Kidney (tissue), 14 donors: ENCODE measurements around the gene MAP3K19. TPM values are rescaled to one million over a fixed set of nuclear protein-coding genes. Genes with fewer than 3 reads are reported as not detected.
"Not testable (repeated sequence)": the region's sequence is repeated elsewhere in the genome, so short reads cannot be mapped to it uniquely, and the experiment has no call there.

Experiments
- DNase-seq, 5 donors: peaks; one replicate each; pipeline ENCODE4 v3.0.0-alpha.2; 2013 to 2020
- FAIRE-seq: peaks from 2 replicates; lab custom pipeline; 2012; peaks lifted over from hg19 to GRCh38; lab: Jason Lieb, UNC
- H3K27ac ChIP-seq, 2 donors: one replicate each; pipeline ENCODE4 v1.7.0; 2013; ENCODE audit warnings: low read depth in 2 of 2, low read length in 2 of 2, inconsistent platforms in 1 of 2
- H3K27me3 ChIP-seq: one replicate; pipeline ENCODE4 v1.7.1; 2013; ENCODE audit warnings: low read length, inconsistent platforms; ENCODE audit not compliant: control insufficient read depth, insufficient read depth
- H3K36me3 ChIP-seq, 3 donors: one replicate each; pipeline versions ENCODE4 v1.7.0 to v1.7.1; 2013; ENCODE audit warnings: low read length in 3 of 3, control low read depth in 1 of 3, inconsistent platforms in 1 of 3; ENCODE audit not compliant: insufficient read depth in 3 of 3, control insufficient read depth in 2 of 3
- H3K4me1 ChIP-seq, 3 donors: one replicate each; pipeline versions ENCODE4 v1.7.0 to v1.7.1; 2013; ENCODE audit warnings: low read length in 3 of 3, inconsistent platforms in 1 of 3, low read depth in 1 of 3; ENCODE audit not compliant: control insufficient read depth in 2 of 3, insufficient read depth in 2 of 3
- H3K4me3 ChIP-seq, 3 donors: one replicate each; pipeline versions ENCODE4 v1.7.0 to v1.8.1; 2013; ENCODE audit warnings: low read length in 3 of 3, control low read depth in 1 of 3, inconsistent platforms in 1 of 3
- H3K9ac ChIP-seq, 3 donors: one replicate each; pipeline versions ENCODE4 v1.7.0 to v1.7.1; 2013; ENCODE audit warnings: low read length in 3 of 3, control low read depth in 1 of 3, inconsistent platforms in 1 of 3
- H3K9me3 ChIP-seq, 3 donors: one replicate each; pipeline versions ENCODE4 v1.7.0 to v1.7.1; 2013; ENCODE audit warnings: low read length in 3 of 3, control low read depth in 1 of 3, inconsistent platforms in 1 of 3; ENCODE audit not compliant: control insufficient read depth in 2 of 3, insufficient read depth in 1 of 3
- CTCF ChIP-seq: IDR thresholded peaks from 3 replicates; pipeline ENCODE4 v1.5.1; 2012; ENCODE audit warnings: mild to moderate bottlenecking, moderate library complexity, borderline replicate concordance; ENCODE audit not compliant: insufficient read depth; ENCODE audit errors: extremely low read depth
- intact Hi-C: fragments of 100-400 bp; cut with DNase I; formaldehyde crosslinking; loops from one replicate; pipeline ENCODE4 v1.11.1; 2022
- polyA plus RNA-seq: library from polyadenylated mRNA; stranded (reverse); fragments of 350-450 nt; fragmentation: Illumina TruSeq; extraction: RNeasy Lipid Tissue Mini Kit (QIAGEN cat#74804); gene quantifications from one replicate; pipeline ENCODE4 v1.2.3, GENCODE V29; 2014; ENCODE audit warnings: low read depth, low replicate concordance; ENCODE audit not compliant: insufficient read depth
- total RNA-seq: library from RNA; stranded (reverse); fragmentation: NEBNext Ultra II Directional; extraction: Animal tissue kit (Norgen Biotek cat#: 25700); gene quantifications from one replicate; pipeline ENCODE4 v1.2.1, GENCODE V29; 2021
- donor health status: control.
- donor health status: control.
- donor health status: control.
- donor health status: control.
- donor health status: control.
- donor health status: DM: yes; HTN: yes; CAD: no.
- donor health status: Normal renal cell carcinoma (clear cell type).

MAP3K19 gene
- total and polyA plus RNA-seq, 2 donors from 2014 or later = not detected

- no peak overlapping the region for H3K4me3 ChIP-seq
- FAIRE-seq (no peak), DNase-seq (no peak)
- peaks cover 0 to 4% (median 0%) of the 10 kb centered on the region in 3 donors for H3K9me3 ChIP-seq
- intact Hi-C loops = no loop called here
- H3K27ac ChIP-seq = no peak overlapping the region
- no peak overlapping the region for H3K9ac ChIP-seq
- no peak for TF ChIP-seq CTCF
- H3K4me1 ChIP-seq = no peaks in the 10 kb centered on the region
- H3K36me3 ChIP-seq = no peaks in the 10 kb centered on the region
- no peaks in the 10 kb centered on the region for H3K27me3 ChIP-seq
Measured at GRCh38 chr2:134979221-134979620, 68.0 kb downstream of the MAP3K19 start.

GRCh38 chr2:134977104-134977503 is 70.1 kb downstream of the MAP3K19 start:
- H3K27me3 ChIP-seq, H3K9ac ChIP-seq, H3K4me3 ChIP-seq, H3K4me1 ChIP-seq, intact Hi-C loops, H3K27ac ChIP-seq, DNase-seq, H3K9me3 ChIP-seq, FAIRE-seq, H3K36me3 ChIP-seq: not testable (repeated sequence)

- no peaks in the 10 kb centered on the region for H3K4me1 ChIP-seq
- H3K36me3 ChIP-seq = no peaks in the 10 kb centered on the region
- H3K27ac ChIP-seq = no peak overlapping the region
- no peak for FAIRE-seq
- intact Hi-C loops = no loop called here
- H3K27me3 ChIP-seq = no peaks in the 10 kb centered on the region
- no peak overlapping the region for H3K4me3 ChIP-seq
- TF ChIP-seq CTCF = no peak
- H3K9me3 ChIP-seq = peaks cover 0 to 4% (median 4%) of the 10 kb centered on the region in 3 donors
- H3K9ac ChIP-seq = no peak overlapping the region
- DNase-seq = peak in 1 of 5 donors; percentile 18
Measured at GRCh38 chr2:134976074-134976702, 71.1 kb downstream of the MAP3K19 start.

GRCh38 chr2:134975281-134976009 is 71.8 kb downstream of the MAP3K19 start:
- intact Hi-C loops = no loop called here
- H3K36me3 ChIP-seq = no peaks in the 10 kb centered on the region
- peaks cover 0 to 7% (median 4%) of the 10 kb centered on the region in 3 donors for H3K9me3 ChIP-seq
- no peak overlapping the region for H3K27ac ChIP-seq
- H3K4me3 ChIP-seq = no peak overlapping the region
- H3K27me3 ChIP-seq = no peaks in the 10 kb centered on the region
- no peak overlapping the region for H3K9ac ChIP-seq
- H3K4me1 ChIP-seq = no peaks in the 10 kb centered on the region
- DNase-seq (no peak), FAIRE-seq (no peak)
- TF ChIP-seq CTCF = no peak
